Bronchial epithelial cell (primary cell): ENCODE measurements around the gene AUNIP. TPM values are rescaled to one million over a fixed set of nuclear protein-coding genes. Genes with fewer than 3 reads are reported as not detected.

Experiments used
- DNase-seq: peaks from one replicate; pipeline ENCODE4 v3.0.0-alpha.2; 2010; ENCODE audit warnings: low read depth
- FAIRE-seq: peaks from 2 replicates; lab custom pipeline; 2011; peaks lifted over from hg19 to GRCh38; lab: Jason Lieb, UNC
- H3K27me3 ChIP-seq: 2 replicates; pipeline ENCODE4 v1.5.1; 2011; ENCODE audit warnings: low read length; ENCODE audit not compliant: control insufficient read depth, insufficient read depth
- H3K36me3 ChIP-seq: 2 replicates; pipeline ENCODE4 v1.5.1; 2011; ENCODE audit warnings: low read length; ENCODE audit not compliant: control insufficient read depth, insufficient read depth
- H3K4me3 ChIP-seq: 2 replicates; pipeline ENCODE4 v1.5.1; 2011; ENCODE audit warnings: mild to moderate bottlenecking, low read depth, low read length, control low read depth
- total RNA-seq: library from RNA; depleted of rRNA; stranded (reverse); fragments of >200 nt; gene quantifications from 2 replicates; pipeline ENCODE4 v1.2.1, GENCODE V29; 2014
- TF ChIP-seq, protein P1 (sequence below): IDR thresholded peaks from 2 replicates; pipeline ENCODE4 v1.5.1; 2011; ENCODE audit warnings: mild to moderate bottlenecking, moderate library complexity, low read length, control low read depth, inconsistent platforms; ENCODE audit not compliant: insufficient read depth, severe bottlenecking

AUNIP gene
- total RNA-seq, 1 donor from 2014 or later, result 2.4 TPM

DNA sequence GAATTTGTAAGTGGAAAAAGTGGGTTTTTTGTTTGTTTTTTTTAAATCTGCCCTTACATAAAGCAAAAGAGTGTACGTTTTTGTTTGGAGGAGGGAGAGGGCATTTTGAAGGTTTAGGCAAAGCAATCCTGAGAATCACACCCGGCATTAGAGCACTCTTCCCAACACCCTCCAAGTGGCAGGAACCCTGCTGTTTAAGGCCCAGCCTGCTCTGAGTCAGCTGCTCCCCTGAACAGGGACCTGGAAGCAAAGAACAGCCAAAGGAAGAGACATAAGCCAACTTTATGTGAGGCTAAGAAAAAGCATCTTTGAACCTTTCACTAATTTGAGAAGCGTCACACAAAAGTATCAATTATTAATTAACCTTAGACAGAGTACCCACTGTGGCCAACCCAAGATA is 22.6 kb downstream of the AUNIP start:
- H3K27me3 ChIP-seq, result no peaks in the 10 kb centered on the region
- peaks cover 4% of the 10 kb centered on the region for H3K36me3 ChIP-seq
- no peak for FAIRE-seq

GRCh38 chr1:25834894-25835293 is 24.4 kb downstream of the AUNIP start:
- no peaks in the 10 kb centered on the region for H3K27me3 ChIP-seq
- DNase-seq (no peak), FAIRE-seq (no peak)
- peaks cover 8% of the 10 kb centered on the region for H3K36me3 ChIP-seq
- H3K4me3 ChIP-seq, result no peak overlapping the region
- TF ChIP-seq, protein P1, sequence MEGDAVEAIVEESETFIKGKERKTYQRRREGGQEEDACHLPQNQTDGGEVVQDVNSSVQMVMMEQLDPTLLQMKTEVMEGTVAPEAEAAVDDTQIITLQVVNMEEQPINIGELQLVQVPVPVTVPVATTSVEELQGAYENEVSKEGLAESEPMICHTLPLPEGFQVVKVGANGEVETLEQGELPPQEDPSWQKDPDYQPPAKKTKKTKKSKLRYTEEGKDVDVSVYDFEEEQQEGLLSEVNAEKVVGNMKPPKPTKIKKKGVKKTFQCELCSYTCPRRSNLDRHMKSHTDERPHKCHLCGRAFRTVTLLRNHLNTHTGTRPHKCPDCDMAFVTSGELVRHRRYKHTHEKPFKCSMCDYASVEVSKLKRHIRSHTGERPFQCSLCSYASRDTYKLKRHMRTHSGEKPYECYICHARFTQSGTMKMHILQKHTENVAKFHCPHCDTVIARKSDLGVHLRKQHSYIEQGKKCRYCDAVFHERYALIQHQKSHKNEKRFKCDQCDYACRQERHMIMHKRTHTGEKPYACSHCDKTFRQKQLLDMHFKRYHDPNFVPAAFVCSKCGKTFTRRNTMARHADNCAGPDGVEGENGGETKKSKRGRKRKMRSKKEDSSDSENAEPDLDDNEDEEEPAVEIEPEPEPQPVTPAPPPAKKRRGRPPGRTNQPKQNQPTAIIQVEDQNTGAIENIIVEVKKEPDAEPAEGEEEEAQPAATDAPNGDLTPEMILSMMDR, result no peak

More for the DNA sequence above, 22.6 kb downstream of the AUNIP start:
- no peak overlapping the region for H3K4me3 ChIP-seq
- TF ChIP-seq, protein P1, result no peak
- DNase-seq, result no peak

GRCh38 chr1:25833158-25833557 is 26.1 kb downstream of the AUNIP start:
- Histone ChIP-seq H3K36me3 (peaks cover 12% of the 10 kb centered on the region), H3K27me3 (no peaks in the 10 kb centered on the region), H3K4me3 (no peak overlapping the region)
- DNase-seq (no peak), FAIRE-seq (no peak)
- TF ChIP-seq, protein P1, result no peak

DNA sequence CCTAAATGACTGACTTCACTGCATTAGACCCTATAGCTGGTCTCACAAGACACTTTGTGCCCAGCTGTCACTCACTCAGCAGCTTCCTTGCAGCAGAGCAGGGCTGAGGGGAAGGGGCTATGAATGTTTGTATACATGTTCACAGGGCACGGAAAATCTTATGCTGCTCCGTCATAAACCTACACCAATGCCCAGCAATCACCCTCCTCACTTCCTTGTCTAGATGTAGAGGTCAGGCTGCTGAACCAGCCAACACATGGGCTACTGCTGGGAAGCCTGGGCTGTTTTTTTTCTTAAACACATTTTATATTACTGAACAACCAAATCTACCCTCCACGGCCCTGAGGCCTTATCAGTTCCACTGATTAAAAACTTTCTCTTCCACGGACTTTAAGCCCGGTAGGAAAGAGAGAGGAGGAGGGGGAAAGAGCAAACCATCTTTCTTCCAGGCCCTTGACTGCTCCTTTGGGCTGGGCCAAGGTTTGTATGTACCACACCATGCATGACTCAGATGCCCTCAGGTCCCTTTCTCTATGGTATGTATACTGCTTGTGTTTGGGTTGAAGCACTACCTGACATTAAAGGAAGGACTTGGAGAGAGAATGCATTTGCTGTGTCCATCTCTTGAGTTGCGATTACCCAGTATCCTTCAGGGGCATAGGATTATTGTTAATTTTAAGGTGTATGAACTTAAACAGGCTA is 26.8 kb downstream of the AUNIP start:
- Histone ChIP-seq H3K4me3 (no peak overlapping the region), H3K36me3 (peaks cover 14% of the 10 kb centered on the region), H3K27me3 (no peaks in the 10 kb centered on the region)
- no peak for FAIRE-seq
- peak; percentile 70 for DNase-seq
- TF ChIP-seq, protein P1, result no peak

DNA sequence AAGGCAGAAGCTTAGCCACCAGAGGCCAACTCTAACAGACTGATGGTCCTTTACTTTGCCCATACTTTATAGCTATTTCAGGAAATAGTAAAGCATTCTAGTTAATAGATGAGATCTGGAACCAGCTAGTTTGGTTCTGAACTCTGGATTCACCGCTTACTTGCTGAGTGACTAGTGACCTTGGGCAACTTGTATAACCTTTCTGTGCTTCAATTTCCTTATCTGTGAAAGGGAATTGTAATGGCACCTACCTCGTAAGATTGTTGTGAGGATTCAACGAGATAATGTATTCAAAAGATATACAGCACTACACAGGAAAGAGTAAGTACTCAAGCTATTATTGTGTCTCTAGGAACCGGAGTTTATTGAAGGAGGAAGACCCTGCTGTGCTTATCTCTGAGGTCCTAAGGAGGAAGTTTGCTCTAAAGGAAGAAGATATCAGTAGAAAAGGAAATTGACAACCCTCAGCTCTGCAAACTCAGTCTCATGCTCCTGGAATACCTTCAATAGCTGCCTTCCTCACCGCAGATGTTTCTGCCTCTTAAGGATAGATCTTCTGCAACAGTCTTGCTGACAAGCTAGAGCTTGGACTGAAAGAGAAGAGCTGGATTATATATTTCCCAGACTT is 27.6 kb downstream of the AUNIP start:
- FAIRE-seq, result peak; percentile 60
- H3K27me3 ChIP-seq, result no peaks in the 10 kb centered on the region
- TF ChIP-seq, protein P1, result no peak
- no peak for DNase-seq
- no peak overlapping the region for H3K4me3 ChIP-seq
- H3K36me3 ChIP-seq, result peaks cover 18% of the 10 kb centered on the region

- Histone ChIP-seq H3K36me3 (peaks cover 25% of the 10 kb centered on the region), H3K4me3 (no peak overlapping the region), H3K27me3 (no peaks in the 10 kb centered on the region)
- DNase-seq (no peak), FAIRE-seq (no peak)
- TF ChIP-seq, protein P1, result no peak
Observed at GRCh38 chr1:25829046-25829445, 30.2 kb downstream of the AUNIP start.
